Activated T-cell treated with anti-CD3 and anti-CD28 coated beads for 24 hours (primary cell): ENCODE data around the gene ZBED5.
A peak's percentile ranks its signal among the peaks of the same experiment; 100 is the strongest.
"Not testable (repeated sequence)": the region's sequence is repeated elsewhere in the genome, so short reads cannot be mapped to it uniquely, and the experiment has no call there.

Source experiments
- DNase-seq: peaks from one replicate; pipeline ENCODE4 v3.0.0-alpha.2; 2020; ENCODE audit warnings: low read depth

ZBED5 gene

GRCh38 chr11:10857709-10858438, at the start of gene ZBED5:
Gene ZBED5 (minus strand): TSS chr11:10858053. CDS start chr11:10854945, 3,108 bp downstream.
- DNase-seq, result peak; percentile 95

GRCh38 chr11:10906521-10906920, 48.7 kb upstream of the ZBED5 start:
- DNase-seq, result no peak

- DNase-seq, result no peak
Observed at GRCh38 chr11:10902301-10903063, 44.6 kb upstream of the ZBED5 start.

GRCh38 chr11:10900681-10901415, 43.0 kb upstream of the ZBED5 start:
- no peak for DNase-seq

- DNase-seq, result no peak
Observed at GRCh38 chr11:10899121-10899830, 41.4 kb upstream of the ZBED5 start.

- DNase-seq, result no peak
Observed at GRCh38 chr11:10898763-10899025, 40.8 kb upstream of the ZBED5 start.

- no peak for DNase-seq
Observed at GRCh38 chr11:10898003-10898762, 40.3 kb upstream of the ZBED5 start.

GRCh38 chr11:10897150-10897549, 39.3 kb upstream of the ZBED5 start:
- no peak for DNase-seq

GRCh38 chr11:10896493-10896892, 38.6 kb upstream of the ZBED5 start:
- no peak for DNase-seq

- DNase-seq, result no peak
Observed at GRCh38 chr11:10895285-10895684, 37.4 kb upstream of the ZBED5 start.

GRCh38 chr11:10894666-10895065, 36.8 kb upstream of the ZBED5 start:
- DNase-seq, result no peak

- no peak for DNase-seq
Observed at GRCh38 chr11:10893714-10894151, 35.9 kb upstream of the ZBED5 start.

GRCh38 chr11:10892250-10892649, 34.4 kb upstream of the ZBED5 start:
- no peak for DNase-seq

- DNase-seq, result no peak
Observed at GRCh38 chr11:10891151-10891720, 33.4 kb upstream of the ZBED5 start.

GRCh38 chr11:10890083-10890482, 32.2 kb upstream of the ZBED5 start:
- DNase-seq, result not testable (repeated sequence)

GRCh38 chr11:10887307-10887706, 29.5 kb upstream of the ZBED5 start:
- DNase-seq, result no peak

- no peak for DNase-seq
Observed at GRCh38 chr11:10886652-10887250, 28.9 kb upstream of the ZBED5 start.

- DNase-seq, result no peak
Observed at GRCh38 chr11:10885703-10886363, 28.0 kb upstream of the ZBED5 start.

- not testable (repeated sequence) for DNase-seq
Observed at GRCh38 chr11:10884292-10884691, 26.4 kb upstream of the ZBED5 start.

- DNase-seq, result no peak
Observed at GRCh38 chr11:10881892-10882291, 24.0 kb upstream of the ZBED5 start.
